SK-N-SH (cell line): ENCODE measurements around the gene THPO. TPM values are rescaled to one million over a fixed set of nuclear protein-coding genes. Genes with fewer than 3 reads are reported as not detected.

Experiments
- CTCF ChIA-PET: fragments of 300-600, 350-600 bp; formaldehyde crosslinking; extraction: SDS; loops from one replicate; lab custom pipeline; 2021; lab: Yijun Ruan, JAX
- POLR2A ChIA-PET: fragments of 350-600 bp; sonication (Branson Sonifier 250); formaldehyde crosslinking; extraction: SDS; loops from one replicate; lab custom pipeline; 2020; ENCODE audit warnings: antibody characterized with exemption, inconsistent platforms; lab: Yijun Ruan, JAX
- DNase-seq: peaks from one replicate; pipeline ENCODE4 v3.0.0; 2012
- H2AFZ ChIP-seq: fragments of 200-600 bp; sonication (generic); 2 replicates; pipeline ENCODE4 v1.8.1; 2016; ENCODE audit warnings: antibody characterized with exemption, mild to moderate bottlenecking, low read depth
- H3F3A ChIP-seq: fragments of 200-600 bp; sonication (generic); replicated peaks from 2 replicates; pipeline ENCODE3; 2016; ENCODE audit warnings: antibody characterized with exemption, mild to moderate bottlenecking; ENCODE audit not compliant: insufficient read depth
- H3K27ac ChIP-seq, 2 experiments: fragments of 200-500 bp in 1 of 2; fragments of 200-600 bp in 1 of 2; sonication (Bioruptor generic) in 1 of 2; sonication (generic), shearing (Covaris generic) in 1 of 2; 2 replicates each; pipeline versions ENCODE4 v1.5.1 to v1.6.1; 2014 to 2016; ENCODE audit warnings: low read depth in 2 of 2, inconsistent platforms in 1 of 2, low read length in 1 of 2, mild to moderate bottlenecking in 1 of 2, mixed read lengths in 1 of 2
- H3K27me3 ChIP-seq: fragments of 200-600 bp; sonication (generic), shearing (Covaris generic); 2 replicates; pipeline ENCODE4 v1.6.1; 2016; ENCODE audit warnings: mixed run types; ENCODE audit not compliant: insufficient read depth
- H3K36me3 ChIP-seq, 2 experiments: fragments of 200-500 bp in 1 of 2; fragments of 200-600 bp in 1 of 2; sonication (Bioruptor generic) in 1 of 2; sonication (generic) in 1 of 2; replicated peaks in 1 of 2; 2 replicates each; pipeline versions ENCODE3 to v1.5.1; 2014 to 2016; ENCODE audit warnings: low read length in 1 of 2, mild to moderate bottlenecking in 1 of 2; ENCODE audit not compliant: insufficient read depth in 2 of 2, control insufficient read depth in 1 of 2
- H3K4me1 ChIP-seq, 2 experiments: fragments of 200-500 bp in 1 of 2; fragments of 200-600 bp in 1 of 2; sonication (Bioruptor generic) in 1 of 2; sonication (generic), shearing (Covaris generic) in 1 of 2; 2 replicates each; pipeline versions ENCODE4 v1.5.1 to v1.6.1; 2014 to 2016; ENCODE audit warnings: low read depth in 1 of 2, low read length in 1 of 2, mixed run types in 1 of 2; ENCODE audit not compliant: insufficient read depth in 2 of 2, control insufficient read depth in 1 of 2
- H3K4me2 ChIP-seq: fragments of 200-600 bp; sonication (generic), shearing (Covaris generic); 2 replicates; pipeline ENCODE4 v1.6.1; 2017; ENCODE audit warnings: mixed run types
- H3K4me3 ChIP-seq, 2 experiments: fragments of 200-500 bp in 1 of 2; fragments of 200-600 bp in 1 of 2; sonication (Bioruptor generic) in 1 of 2; sonication (generic), shearing (Covaris generic) in 1 of 2; 2 replicates each; pipeline versions ENCODE4 v1.5.1 to v1.8.1; 2014 to 2016; ENCODE audit warnings: low read depth in 2 of 2, inconsistent platforms in 1 of 2, low read length in 1 of 2, mild to moderate bottlenecking in 1 of 2, mixed read lengths in 1 of 2, moderate library complexity in 1 of 2
- H3K79me2 ChIP-seq: fragments of 200-600 bp; sonication (generic); 2 replicates; pipeline ENCODE4 v1.8.1; 2017; ENCODE audit warnings: mild to moderate bottlenecking; ENCODE audit not compliant: insufficient read depth
- H3K9ac ChIP-seq: fragments of 200-600 bp; sonication (generic); 2 replicates; pipeline ENCODE4 v1.6.1; 2017; ENCODE audit warnings: mixed run types
- H3K9me2 ChIP-seq: fragments of 200-600 bp; sonication (generic); 2 replicates; pipeline ENCODE4 v1.6.1; 2017; ENCODE audit warnings: mixed run types
- H3K9me3 ChIP-seq: fragments of 200-600 bp; sonication (generic); 2 replicates; pipeline ENCODE4 v1.6.1; 2017; ENCODE audit warnings: mixed run types, mild to moderate bottlenecking, moderate library complexity
- H4K20me1 ChIP-seq: fragments of 200-600 bp; sonication (generic); 2 replicates; pipeline ENCODE4 v1.6.1; 2017; ENCODE audit warnings: mild to moderate bottlenecking, mixed run types; ENCODE audit not compliant: insufficient read depth
- EP300 ChIP-seq, 2 experiments: IDR thresholded peaks; 2 replicates each; pipeline versions ENCODE4 v1.4.0 to v1.6.1; 2012; ENCODE audit warnings: borderline replicate concordance in 1 of 2, low read depth in 1 of 2, low read length in 1 of 2
- IRF3 ChIP-seq: fragments of 150-350 bp; IDR thresholded peaks from 2 replicates; pipeline ENCODE4 v1.6.1; 2016; ENCODE audit warnings: mild to moderate bottlenecking, low read depth, low read length
- MEF2A ChIP-seq: IDR thresholded peaks from 2 replicates; pipeline ENCODE4 v1.4.0; 2012; ENCODE audit warnings: low read depth, borderline replicate concordance
- MXI1 ChIP-seq: IDR thresholded peaks from 2 replicates; pipeline ENCODE4 v1.6.1; 2012; ENCODE audit warnings: mild to moderate bottlenecking, low read depth, low read length, improper control_type of control experiment
- NFIC ChIP-seq: IDR thresholded peaks from 2 replicates; pipeline ENCODE4 v1.4.0; 2012; ENCODE audit warnings: borderline replicate concordance
- PBX3 ChIP-seq: IDR thresholded peaks from 2 replicates; pipeline ENCODE4; 2012
- POLR2AphosphoS5 ChIP-seq: IDR thresholded peaks from 2 replicates; pipeline ENCODE4 v1.6.1; 2012; ENCODE audit warnings: low read depth, low read length
- RCOR1 ChIP-seq: fragments of 150-350 bp; IDR thresholded peaks from 2 replicates; pipeline ENCODE4 v1.6.1; 2017; ENCODE audit warnings: antibody characterized with exemption, low read length
- RFX5 ChIP-seq: IDR thresholded peaks from 2 replicates; pipeline ENCODE4 v1.6.1; 2012; ENCODE audit warnings: mild to moderate bottlenecking, improper control_type of control experiment, low read length
- TAF1 ChIP-seq: IDR thresholded peaks from 2 replicates; pipeline ENCODE4 v1.6.1; 2012; ENCODE audit warnings: low read depth, mild to moderate bottlenecking, low read length, moderate library complexity, borderline replicate concordance
- TEAD4 ChIP-seq: IDR thresholded peaks from 2 replicates; pipeline ENCODE4 v1.4.0; 2012; ENCODE audit warnings: mild to moderate bottlenecking, borderline replicate concordance; ENCODE audit not compliant: insufficient read depth
- USF2 ChIP-seq: fragments of 150-350 bp; IDR thresholded peaks from 2 replicates; pipeline ENCODE4 v1.6.1; 2017; ENCODE audit warnings: antibody characterized with exemption, low read length, low read depth, borderline replicate concordance
- YY1 ChIP-seq: IDR thresholded peaks from 2 replicates; pipeline ENCODE4 v1.4.0; 2012; ENCODE audit warnings: low read depth, mild to moderate bottlenecking
- ZBTB33 ChIP-seq: IDR thresholded peaks from 2 replicates; pipeline ENCODE4 v1.4.0; 2012; ENCODE audit warnings: low read depth, borderline replicate concordance
- WGBS: methylation state at CpG from one replicate; pipeline ENCODE4 v1.1.6; 2017; ENCODE audit warnings: low lambda C conversion rate; 5-methylcytosine and 5-hydroxymethylcytosine counted together
- polyA plus RNA-seq, 3 experiments: library from polyadenylated mRNA; depleted of rRNA; stranded (reverse); fragments of >200 nt; gene quantifications; 2 replicates each; pipeline ENCODE4 v1.2.3, GENCODE V29; 2012
- TF ChIP-seq, protein P1 (sequence below): IDR thresholded peaks from 2 replicates; pipeline ENCODE4 v1.6.1; 2012; ENCODE audit warnings: mild to moderate bottlenecking, low read depth, low read length, moderate library complexity
- TF ChIP-seq, protein P2 (sequence below): IDR thresholded peaks from 2 replicates; pipeline ENCODE4 v1.4.0; 2012; ENCODE audit warnings: low read depth

Gene THPO
- polyA plus RNA-seq, 1 of the 3 experiments (the other 2 are of a cell fraction) = 0.07 TPM

GRCh38 chr3:184335661-184336546 lies 42.1 kb downstream of the THPO start (continued):
- TF ChIP-seq, protein P1, sequence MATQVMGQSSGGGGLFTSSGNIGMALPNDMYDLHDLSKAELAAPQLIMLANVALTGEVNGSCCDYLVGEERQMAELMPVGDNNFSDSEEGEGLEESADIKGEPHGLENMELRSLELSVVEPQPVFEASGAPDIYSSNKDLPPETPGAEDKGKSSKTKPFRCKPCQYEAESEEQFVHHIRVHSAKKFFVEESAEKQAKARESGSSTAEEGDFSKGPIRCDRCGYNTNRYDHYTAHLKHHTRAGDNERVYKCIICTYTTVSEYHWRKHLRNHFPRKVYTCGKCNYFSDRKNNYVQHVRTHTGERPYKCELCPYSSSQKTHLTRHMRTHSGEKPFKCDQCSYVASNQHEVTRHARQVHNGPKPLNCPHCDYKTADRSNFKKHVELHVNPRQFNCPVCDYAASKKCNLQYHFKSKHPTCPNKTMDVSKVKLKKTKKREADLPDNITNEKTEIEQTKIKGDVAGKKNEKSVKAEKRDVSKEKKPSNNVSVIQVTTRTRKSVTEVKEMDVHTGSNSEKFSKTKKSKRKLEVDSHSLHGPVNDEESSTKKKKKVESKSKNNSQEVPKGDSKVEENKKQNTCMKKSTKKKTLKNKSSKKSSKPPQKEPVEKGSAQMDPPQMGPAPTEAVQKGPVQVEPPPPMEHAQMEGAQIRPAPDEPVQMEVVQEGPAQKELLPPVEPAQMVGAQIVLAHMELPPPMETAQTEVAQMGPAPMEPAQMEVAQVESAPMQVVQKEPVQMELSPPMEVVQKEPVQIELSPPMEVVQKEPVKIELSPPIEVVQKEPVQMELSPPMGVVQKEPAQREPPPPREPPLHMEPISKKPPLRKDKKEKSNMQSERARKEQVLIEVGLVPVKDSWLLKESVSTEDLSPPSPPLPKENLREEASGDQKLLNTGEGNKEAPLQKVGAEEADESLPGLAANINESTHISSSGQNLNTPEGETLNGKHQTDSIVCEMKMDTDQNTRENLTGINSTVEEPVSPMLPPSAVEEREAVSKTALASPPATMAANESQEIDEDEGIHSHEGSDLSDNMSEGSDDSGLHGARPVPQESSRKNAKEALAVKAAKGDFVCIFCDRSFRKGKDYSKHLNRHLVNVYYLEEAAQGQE = 0 out of 2 replicates have a peak, but pooled peaks have one; percentile 17
- TF ChIP-seq RFX5 = no peak
- TF ChIP-seq USF2 = peak; percentile 24; the same call in 1 of the 2 replicates
- no peak for TF ChIP-seq RCOR1
- peak; percentile 46 for TF ChIP-seq PBX3
- 0 out of 2 replicates have a peak, but pooled peaks have one; percentile 6 for TF ChIP-seq TEAD4
- TF ChIP-seq MEF2A = no peak

GRCh38 chr3:184335291-184335660 lies 42.7 kb downstream of the THPO start:
- H3K9me2 ChIP-seq = no peaks in the 10 kb centered on the region
- DNase-seq = peak; percentile 56
- peaks cover 54% of the 10 kb centered on the region for H3F3A ChIP-seq
- peak overlapping the region; percentile 72 to 74; a peak in 2 of 4 replicates for H3K4me3 ChIP-seq
- peak overlapping the region; percentile 83 for H3K9ac ChIP-seq
- peaks cover 23% of the 10 kb centered on the region for H4K20me1 ChIP-seq
- peak overlapping the region; percentile 54 to 90 for H3K27ac ChIP-seq
- CTCF ChIA-PET = interaction anchor here (1.0 to 1.2 kb wide), 2 partner anchors 14 to 18 kb away, joined by 4 to 5 read pairs; no protein-coding TSS in a partner anchor
- H3K27me3 ChIP-seq = no peaks in the 10 kb centered on the region
- no peaks in the 10 kb centered on the region for H3K9me3 ChIP-seq
- POLR2A ChIA-PET = interaction anchor here (0.7 to 1.0 kb wide), 3 partner anchors 13 to 27 kb away, joined by 3 to 5 read pairs (median 3); no protein-coding TSS in a partner anchor
- H3K36me3 ChIP-seq = peaks cover 36 to 48% of the 10 kb centered on the region in 2 experiments
- no peak overlapping the region for H2AFZ ChIP-seq
- peaks cover 61% of the 10 kb centered on the region for H3K79me2 ChIP-seq
- peaks cover 37 to 53% of the 10 kb centered on the region in 2 experiments; a peak in 3 of 4 replicates for H3K4me1 ChIP-seq
- H3K4me2 ChIP-seq = peak overlapping the region; percentile 85
- WGBS = 67% methylated on average over 3 of the region's 4 CpGs
- TF ChIP-seq EP300 (IDR thresholded peaks at IDR 0.05; ENCODE audit: borderline replicate concordance in 1 of 2, low read depth in 1 of 2, low read length in 1 of 2) = no peak
- no peak for TF ChIP-seq PBX3
- TF ChIP-seq POLR2AphosphoS5 = no peak
- no peak for TF ChIP-seq ZBTB33
- TF ChIP-seq YY1 = no peak
- TF ChIP-seq IRF3 = no peak
- TF ChIP-seq TAF1 = no peak
- no peak for TF ChIP-seq USF2
- TF ChIP-seq, protein P2, sequence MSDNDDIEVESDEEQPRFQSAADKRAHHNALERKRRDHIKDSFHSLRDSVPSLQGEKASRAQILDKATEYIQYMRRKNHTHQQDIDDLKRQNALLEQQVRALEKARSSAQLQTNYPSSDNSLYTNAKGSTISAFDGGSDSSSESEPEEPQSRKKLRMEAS = no peak
- no peak for TF ChIP-seq NFIC
- no peak for TF ChIP-seq MXI1
